ENCODE measurements around the gene AFF1. TPM values are rescaled to one million over a fixed set of nuclear protein-coding genes. Genes with fewer than 3 reads are reported as not detected.
A peak's percentile ranks its signal among the peaks of the same experiment; 100 is the strongest.

Gene AFF1
- total RNA-seq, 4 donors from 2014 or later, result 89.4 to 138 (median 103) TPM

- no peak for DNase-seq (ENCODE audit: low spot score)
- ATAC-seq (ENCODE audit: low FRiP score), result peak; percentile 43
- no peak for TF ChIP-seq CTCF (IDR thresholded peaks at IDR 0.05)
These were observed 28.9 kb downstream of the AFF1 start for GRCh38 chr4:86963697-86964096.

- ATAC-seq (ENCODE audit: low FRiP score) (no peak), DNase-seq (ENCODE audit: low spot score) (no peak)
- TF ChIP-seq CTCF (IDR thresholded peaks at IDR 0.05), result no peak
These were observed 30.5 kb downstream of the AFF1 start for GRCh38 chr4:86965019-86965976.

- DNase-seq (ENCODE audit: low spot score), result no peak
- no peak for TF ChIP-seq CTCF (IDR thresholded peaks at IDR 0.05)
- ATAC-seq (ENCODE audit: low FRiP score), result no peak
These were observed 32.3 kb downstream of the AFF1 start for GRCh38 chr4:86967073-86967472.

GRCh38 chr4:86967798-86968197, 33.0 kb downstream of the AFF1 start:
- DNase-seq (ENCODE audit: low spot score) (no peak), ATAC-seq (ENCODE audit: low FRiP score) (peak; percentile 14)
- TF ChIP-seq CTCF (IDR thresholded peaks at IDR 0.05), result no peak

GRCh38 chr4:86968547-86968946, 33.7 kb downstream of the AFF1 start:
- no peak for ATAC-seq (ENCODE audit: low FRiP score)
- no peak for DNase-seq (ENCODE audit: low spot score)
- TF ChIP-seq CTCF (IDR thresholded peaks at IDR 0.05), result no peak

- no peak for TF ChIP-seq CTCF (IDR thresholded peaks at IDR 0.05)
- ATAC-seq (ENCODE audit: low FRiP score) (no peak), DNase-seq (ENCODE audit: low spot score) (no peak)
These were observed 35.9 kb downstream of the AFF1 start for GRCh38 chr4:86970447-86971354.
